HG03558 (cell line): ENCODE results near the gene BSG.

Experiments used
- ATAC-seq: cut with Tn5 transposase; IDR thresholded peaks from one replicate; pipeline ENCODE4 v1.9.1; 2021; ENCODE audit warnings: moderate number of reproducible peaks; ENCODE audit not compliant: unreplicated experiment; ENCODE audit errors: extremely low read depth

The BSG gene

DNA sequence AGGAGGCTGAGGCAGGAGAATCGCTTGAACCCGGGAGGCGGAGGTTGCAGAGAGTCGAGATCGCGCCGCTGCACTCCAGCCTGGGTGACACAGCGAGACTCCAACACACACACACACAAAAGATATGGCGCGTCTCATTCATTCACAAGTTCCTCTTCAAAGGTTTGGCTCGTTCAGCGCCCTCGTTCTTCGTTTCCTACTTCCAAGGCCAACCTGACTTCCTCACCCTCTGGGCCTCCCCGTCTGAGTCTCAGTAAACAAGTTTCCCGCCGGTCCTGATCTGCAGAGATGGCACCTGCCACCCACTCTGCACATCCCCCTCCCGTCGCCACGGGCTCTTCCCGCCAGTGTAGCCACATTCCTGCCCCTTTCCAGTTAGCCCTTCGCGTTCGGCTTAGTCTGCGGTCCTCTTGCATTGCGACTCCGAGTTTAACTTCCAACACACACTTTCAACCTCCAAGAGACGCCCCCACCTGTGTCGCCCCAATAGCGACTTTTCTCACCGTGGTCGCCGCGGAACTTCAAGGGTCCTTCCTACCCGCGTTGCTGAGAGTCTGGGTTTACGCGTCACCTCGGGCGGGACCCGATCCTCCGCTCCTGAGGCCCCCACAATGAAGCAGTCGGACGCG lies 1.3 kb upstream of the BSG start:
- ATAC-seq, result no peak

DNA sequence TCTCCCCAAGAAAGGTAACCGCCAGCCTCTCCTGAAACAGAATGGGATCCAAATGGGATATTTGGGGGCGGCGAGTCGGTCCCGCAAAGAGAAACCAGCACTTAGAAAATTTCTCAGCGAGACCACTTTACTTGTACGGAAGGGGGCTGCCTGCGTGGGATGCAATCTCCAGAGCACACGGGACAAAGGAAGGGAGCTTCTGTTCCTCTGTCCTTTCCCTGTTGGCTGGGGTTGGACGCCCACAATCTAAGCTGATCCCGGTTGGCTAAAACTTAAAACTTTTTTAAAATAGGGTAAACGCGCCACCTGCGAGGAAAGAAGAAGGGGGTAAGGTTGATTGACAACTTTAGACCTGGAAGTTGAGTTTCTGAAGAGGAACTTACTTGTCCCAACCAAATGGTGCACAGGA lies 826 bp upstream of the BSG start:
- no peak for ATAC-seq

DNA sequence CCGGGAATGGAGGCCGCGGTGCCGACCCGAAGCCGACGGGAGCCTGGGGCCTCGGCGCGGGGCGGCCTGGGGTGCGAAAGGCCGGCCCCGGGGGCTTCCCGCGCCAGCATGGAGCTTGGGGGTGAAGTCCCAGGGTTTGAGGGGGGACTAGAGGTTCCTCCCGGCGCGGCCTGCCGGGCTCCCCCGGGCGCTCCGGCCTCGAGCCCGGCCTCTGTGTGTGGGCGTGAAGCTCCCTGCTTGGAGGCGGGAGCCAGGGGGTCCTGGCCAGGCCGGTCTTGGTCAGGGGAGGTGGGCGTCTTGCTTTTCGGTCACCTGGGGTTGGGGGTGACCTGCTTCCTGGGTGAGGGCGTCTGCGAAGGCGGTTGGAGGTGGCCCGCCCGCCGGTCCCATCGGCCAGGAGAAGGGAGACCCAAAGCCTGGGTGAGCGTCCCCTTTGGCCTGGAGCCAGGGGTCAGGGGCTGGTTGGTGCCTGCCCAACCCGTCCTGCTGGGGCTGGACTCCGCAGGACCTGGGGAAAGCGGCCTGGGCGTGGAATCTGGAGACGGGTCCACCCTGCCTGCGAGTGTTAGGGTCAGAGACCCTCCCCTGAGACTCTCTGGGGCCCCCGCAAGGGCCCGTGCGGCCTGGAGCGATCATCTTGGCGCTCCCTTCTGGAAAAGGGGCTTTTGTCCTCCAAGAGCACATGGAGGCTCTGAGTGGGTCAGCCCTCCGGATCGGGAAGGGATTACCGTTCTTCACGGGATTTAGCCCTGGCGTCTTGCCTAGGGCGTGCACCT lies 535 bp downstream of the BSG start:
- peak; percentile 7 for ATAC-seq

DNA sequence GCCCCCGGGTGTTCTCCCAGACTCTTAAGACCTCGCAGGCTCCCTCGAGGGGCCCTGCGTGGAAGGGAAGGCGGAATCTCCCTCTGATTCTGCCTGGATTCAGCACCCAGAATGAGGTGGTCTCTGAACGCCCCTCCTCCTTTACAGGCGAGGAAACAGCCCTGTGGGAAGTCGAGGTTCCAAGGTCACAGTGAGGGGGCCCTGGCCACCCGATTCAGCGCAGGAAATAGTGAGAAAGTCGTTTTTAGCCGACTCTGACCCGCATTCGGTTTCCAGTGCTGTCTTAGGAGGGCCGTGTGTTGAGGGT lies 1.1 kb downstream of the BSG start:
- no peak for ATAC-seq

- no peak for ATAC-seq
These were observed 2.5 kb downstream of the BSG start for GRCh38 chr19:574658-575526.

DNA sequence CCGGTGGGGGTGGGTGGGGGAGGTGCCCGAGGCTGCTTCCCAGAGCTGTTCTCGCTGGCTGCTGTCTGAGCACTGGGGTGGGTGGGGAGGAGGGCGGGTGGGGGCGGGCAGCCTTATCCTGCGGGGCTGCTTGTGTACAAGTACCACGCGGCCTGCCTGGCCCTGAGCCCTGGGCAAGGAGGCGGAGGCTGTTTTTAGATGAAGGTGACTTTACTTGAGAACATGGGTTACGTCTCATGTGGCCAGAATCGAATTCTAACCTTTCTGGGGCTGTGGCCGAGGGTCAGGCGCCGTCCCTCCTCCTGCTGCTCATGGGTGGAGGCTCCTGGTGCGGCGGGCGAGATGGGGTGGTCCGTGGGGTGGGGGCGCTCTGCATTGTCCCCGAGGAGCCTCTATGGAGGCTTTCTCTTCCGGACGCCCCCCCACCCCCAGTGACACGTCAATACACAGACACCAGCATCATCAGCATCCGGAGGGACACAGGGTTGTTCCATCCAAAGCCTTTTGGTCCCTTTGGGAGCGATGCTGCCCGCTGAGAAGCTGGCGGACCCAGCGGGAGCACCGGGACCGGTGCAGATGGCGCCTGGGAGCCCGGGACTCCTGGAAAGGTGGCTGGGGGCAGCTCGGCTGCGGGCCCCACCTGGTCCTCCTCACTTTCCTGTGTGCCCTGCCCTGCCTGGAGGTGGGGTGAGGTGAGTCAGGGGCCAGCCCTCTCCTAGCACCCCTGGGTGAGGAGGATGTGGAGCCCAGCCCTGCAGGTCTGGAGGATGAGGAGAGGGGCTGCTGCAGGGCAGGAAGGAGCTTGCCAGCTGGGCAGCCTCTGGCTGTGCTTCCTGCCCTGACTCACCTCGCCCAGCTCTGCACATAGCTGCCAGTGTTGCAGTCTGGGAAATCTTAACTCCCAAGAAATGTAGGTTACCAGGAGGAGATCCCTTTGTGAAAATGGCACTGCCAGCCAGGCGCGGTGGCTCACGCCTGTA lies 3.4 kb downstream of the BSG start:
- no peak for ATAC-seq

DNA sequence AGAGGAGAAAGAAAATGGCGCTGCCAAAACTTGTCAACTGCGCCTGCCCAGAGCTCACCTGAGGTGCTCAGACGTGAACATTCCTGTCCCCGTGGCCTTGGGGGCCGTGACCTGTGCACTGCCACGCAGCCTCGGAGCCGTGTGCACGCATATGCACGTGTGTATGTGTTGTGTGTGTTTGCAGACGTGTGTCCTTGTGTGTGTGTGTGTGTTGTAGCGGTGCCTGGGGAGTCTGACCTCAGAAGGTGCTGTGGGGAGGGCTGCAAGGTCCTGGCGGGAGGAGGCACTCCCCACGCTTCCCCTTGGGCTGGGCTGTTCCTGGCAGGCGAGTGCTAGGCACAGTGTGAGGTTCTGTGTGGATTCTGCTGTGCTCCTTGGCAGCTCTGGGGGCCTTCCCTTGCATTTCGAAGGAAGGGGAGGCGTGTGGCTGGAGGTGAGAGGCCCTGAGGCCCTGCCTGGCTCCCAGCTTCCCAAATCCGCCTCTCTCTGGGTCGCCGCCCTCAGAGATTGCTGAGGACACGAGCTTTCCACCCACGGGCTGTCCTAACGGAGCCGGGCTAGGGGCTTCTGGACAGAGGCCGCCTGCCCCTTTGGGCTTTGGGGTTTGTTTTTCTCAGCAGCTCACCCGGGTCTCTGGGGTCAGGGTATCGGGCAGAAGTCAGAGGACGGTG lies 4.5 kb downstream of the BSG start:
- no peak for ATAC-seq

GRCh38 chr19:577439-578392 lies 5.3 kb downstream of the BSG start:
- no peak for ATAC-seq

DNA sequence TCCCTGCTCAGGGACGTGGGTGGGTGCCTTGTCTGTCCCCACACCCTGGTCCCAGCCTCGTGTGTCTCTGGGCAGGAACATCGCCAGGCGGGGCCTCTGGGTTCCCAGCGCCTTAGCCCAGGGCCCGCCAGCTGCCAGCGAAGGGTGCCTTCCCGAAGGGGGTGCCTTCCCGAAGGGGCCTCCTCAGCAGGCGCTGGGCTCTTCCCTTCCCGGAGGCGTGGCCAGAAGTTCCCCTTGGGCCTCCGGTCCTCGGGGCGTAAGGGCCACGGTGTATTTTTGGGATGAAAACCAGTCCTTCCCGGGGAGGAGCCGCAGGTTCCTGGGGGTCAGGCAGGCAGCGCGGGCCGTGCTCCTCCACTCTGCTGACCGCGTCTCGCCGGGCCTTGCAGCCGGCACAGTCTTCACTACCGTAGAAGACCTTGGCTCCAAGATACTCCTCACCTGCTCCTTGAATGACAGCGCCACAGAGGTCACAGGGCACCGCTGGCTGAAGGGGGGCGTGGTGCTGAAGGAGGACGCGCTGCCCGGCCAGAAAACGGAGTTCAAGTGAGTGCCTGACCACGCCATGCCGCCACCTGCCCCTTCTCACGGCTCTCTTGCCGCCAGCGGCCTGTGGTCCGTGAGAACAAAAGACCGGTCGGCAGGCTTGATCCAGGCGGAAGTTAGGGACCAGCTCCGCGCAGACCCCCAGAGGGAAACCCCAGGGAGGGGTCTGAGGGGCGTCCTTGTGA lies 6.9 kb downstream of the BSG start:
- ATAC-seq, result no peak

- no peak for ATAC-seq
These were observed 7.4 kb downstream of the BSG start for GRCh38 chr19:579842-580155.

GRCh38 chr19:580274-580835 lies 8.0 kb downstream of the BSG start:
- ATAC-seq, result no peak

- ATAC-seq, result no peak
These were observed 9.2 kb downstream of the BSG start for GRCh38 chr19:581399-582111.

DNA sequence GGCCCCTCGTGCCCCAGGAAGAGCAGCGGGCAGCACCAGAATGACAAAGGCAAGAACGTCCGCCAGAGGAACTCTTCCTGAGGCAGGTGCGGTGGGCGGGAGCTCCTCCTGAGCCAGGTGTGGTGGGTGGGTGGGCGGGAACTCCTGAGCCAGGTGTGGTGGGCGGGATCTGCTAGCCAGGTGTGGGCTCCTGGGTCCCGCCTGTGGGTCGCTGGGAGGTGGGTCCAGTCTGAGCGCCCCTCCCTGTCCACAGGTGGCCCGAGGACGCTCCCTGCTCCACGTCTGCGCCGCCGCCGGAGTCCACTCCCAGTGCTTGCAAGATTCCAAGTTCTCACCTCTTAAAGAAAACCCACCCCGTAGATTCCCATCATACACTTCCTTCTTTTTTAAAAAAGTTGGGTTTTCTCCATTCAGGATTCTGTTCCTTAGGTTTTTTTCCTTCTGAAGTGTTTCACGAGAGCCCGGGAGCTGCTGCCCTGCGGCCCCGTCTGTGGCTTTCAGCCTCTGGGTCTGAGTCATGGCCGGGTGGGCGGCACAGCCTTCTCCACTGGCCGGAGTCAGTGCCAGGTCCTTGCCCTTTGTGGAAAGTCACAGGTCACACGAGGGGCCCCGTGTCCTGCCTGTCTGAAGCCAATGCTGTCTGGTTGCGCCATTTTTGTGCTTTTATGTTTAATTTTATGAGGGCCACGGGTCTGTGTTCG lies 10.3 kb downstream of the BSG start:
- ATAC-seq, result no peak

DNA sequence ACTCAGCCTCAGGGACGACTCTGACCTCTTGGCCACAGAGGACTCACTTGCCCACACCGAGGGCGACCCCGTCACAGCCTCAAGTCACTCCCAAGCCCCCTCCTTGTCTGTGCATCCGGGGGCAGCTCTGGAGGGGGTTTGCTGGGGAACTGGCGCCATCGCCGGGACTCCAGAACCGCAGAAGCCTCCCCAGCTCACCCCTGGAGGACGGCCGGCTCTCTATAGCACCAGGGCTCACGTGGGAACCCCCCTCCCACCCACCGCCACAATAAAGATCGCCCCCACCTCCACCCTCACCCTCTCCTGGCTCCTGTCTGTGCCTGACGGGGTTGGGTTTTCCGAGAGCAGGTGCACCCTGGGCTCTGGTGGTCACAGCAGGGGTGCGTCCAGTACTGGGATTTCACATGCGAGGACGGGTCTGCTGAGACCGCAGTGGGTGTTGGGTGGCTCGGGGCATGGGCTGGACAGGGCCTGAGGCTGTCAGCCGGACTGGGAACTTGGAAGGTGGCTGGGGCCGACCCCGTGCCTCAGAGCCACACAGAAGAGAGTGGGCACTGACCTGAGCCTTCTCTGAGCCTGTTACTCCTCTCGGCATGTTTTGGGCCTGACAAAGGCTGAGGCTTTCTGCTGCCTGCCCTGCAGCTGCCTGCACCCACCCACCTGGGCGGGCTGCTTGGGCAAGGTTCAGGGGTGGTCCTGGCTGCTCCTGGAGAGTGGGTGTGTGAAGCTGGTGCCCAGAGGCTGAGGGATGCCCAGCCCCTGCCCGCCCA lies 11.0 kb downstream of the BSG start:
- no peak for ATAC-seq

GRCh38 chr19:583968-584239 lies 11.5 kb downstream of the BSG start:
- no peak for ATAC-seq
